ENCODE data around the gene IL31RA.

DNA sequence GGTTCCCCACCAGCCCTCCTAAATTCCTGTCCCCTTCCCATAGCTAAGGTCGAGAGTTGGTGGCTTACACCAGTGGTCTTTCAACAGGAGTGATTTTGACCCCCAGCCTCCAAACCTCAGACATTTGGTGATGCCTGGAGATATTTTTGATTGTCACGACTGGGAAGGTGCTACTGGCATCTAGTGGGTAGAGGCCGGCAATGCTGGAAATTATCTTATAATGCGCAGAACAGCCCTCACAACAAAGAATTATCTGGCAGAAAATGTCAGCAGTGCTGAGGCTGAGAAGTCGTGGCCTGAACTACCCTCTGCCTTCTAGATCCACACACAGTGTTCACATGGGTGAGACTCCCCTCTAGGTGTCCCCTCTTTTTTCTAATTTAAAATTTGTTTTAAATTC, 69.6 kb downstream of the IL31RA start:
- no peak for TF ChIP-seq POLR2A (IDR thresholded peaks at IDR 0.05)
- TF ChIP-seq, protein P1, sequence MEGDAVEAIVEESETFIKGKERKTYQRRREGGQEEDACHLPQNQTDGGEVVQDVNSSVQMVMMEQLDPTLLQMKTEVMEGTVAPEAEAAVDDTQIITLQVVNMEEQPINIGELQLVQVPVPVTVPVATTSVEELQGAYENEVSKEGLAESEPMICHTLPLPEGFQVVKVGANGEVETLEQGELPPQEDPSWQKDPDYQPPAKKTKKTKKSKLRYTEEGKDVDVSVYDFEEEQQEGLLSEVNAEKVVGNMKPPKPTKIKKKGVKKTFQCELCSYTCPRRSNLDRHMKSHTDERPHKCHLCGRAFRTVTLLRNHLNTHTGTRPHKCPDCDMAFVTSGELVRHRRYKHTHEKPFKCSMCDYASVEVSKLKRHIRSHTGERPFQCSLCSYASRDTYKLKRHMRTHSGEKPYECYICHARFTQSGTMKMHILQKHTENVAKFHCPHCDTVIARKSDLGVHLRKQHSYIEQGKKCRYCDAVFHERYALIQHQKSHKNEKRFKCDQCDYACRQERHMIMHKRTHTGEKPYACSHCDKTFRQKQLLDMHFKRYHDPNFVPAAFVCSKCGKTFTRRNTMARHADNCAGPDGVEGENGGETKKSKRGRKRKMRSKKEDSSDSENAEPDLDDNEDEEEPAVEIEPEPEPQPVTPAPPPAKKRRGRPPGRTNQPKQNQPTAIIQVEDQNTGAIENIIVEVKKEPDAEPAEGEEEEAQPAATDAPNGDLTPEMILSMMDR (IDR thresholded peaks at IDR 0.05): no peak

All from uterus (tissue), 2 donors.